HG02973 (cell line): ENCODE data around the gene STX17.

Experiments
- ATAC-seq: cut with Tn5 transposase; IDR thresholded peaks from one replicate; pipeline ENCODE4 v1.9.1; 2021; ENCODE audit warnings: moderate library complexity; ENCODE audit not compliant: unreplicated experiment

STX17 gene

GRCh38 chr9:99905833-99906402, 536 bp upstream of the STX17 start:
- ATAC-seq, result no peak

- no peak for ATAC-seq
These were observed 716 bp downstream of the STX17 start for GRCh38 chr9:99907208-99907532.

GRCh38 chr9:99911600-99911999, 5.1 kb downstream of the STX17 start:
- no peak for ATAC-seq

DNA sequence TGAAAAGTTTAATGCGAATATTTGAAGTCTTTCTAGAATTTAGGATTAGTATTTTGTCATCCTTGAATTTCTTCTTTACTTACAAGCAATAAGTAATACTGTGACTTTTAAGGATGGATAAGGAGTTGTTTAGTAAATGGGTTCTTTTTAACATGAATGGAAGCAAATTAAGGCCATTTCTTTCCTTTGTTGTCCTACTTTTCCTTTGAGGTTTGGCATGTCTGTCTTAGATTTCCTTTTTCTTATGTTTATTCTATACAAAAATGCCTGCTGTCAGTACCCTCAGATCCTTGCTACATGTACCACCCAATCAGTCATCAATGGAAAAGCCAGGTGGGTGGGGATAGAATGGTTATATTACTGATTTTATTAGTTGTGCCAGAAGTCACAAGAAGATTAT, 10.2 kb downstream of the STX17 start:
- ATAC-seq, result no peak

GRCh38 chr9:99918134-99918533, 11.7 kb downstream of the STX17 start:
- no peak for ATAC-seq

GRCh38 chr9:99919930-99920329, 13.5 kb downstream of the STX17 start:
- ATAC-seq, result no peak

DNA sequence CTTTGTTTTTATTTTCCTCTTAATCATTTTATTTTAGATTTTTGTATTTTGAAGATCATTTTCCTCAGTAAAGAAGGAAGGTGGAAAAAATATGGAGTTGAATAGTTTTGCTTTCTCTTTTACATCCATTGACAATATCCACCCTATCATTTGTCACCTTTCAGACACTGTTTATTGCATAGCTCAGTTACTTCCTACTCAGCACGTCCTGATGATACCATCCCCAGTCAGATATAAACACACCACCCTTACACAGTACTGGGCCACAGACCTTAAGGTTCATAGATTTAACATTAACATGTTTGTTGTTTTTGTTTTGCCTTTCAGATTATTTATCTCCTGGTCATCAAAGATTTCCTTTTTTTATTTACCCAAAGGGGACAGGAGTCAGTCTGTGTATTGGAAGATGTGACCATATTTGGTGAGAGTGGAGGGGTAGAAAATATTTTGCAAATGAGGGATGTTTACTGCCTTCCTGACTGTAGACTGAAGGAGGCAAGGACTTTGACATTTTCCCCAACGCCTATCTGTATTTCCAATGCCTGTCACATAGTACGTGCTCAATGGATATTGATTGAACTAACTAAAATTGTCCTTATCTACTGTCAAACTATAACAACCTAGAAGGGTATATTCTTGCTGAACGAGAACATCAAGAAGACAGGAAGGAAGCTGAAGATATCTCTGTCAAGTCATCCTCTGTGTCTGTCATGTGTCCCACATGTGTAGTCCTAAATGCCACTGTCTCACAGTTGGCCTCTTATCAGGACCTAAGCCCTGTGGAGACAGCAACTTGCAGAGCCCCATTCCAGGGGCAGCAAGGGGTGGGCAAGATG, 15.6 kb downstream of the STX17 start:
- no peak for ATAC-seq

GRCh38 chr9:99922711-99923030, 16.2 kb downstream of the STX17 start:
- ATAC-seq, result no peak

DNA sequence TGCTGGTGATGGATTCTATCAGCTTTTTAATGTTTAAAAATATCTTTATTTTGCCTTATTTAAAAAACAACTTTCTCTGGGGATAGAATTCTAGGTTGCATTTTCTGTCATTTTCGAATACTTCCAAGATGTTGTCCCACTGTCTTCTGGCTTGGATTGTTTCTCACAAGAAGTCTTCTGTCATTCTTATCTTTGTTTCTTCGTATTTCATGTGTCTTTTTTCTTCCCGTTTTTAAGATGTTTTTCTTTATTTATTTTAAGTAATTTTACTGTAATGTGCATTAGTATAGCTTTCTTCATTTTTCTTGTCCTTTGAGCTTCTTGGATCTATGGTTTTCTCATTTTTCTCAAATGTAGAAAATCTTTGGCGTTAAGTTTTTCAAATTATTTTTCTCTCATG, 19.1 kb downstream of the STX17 start:
- ATAC-seq, result no peak

- no peak for ATAC-seq
These were observed 23.2 kb downstream of the STX17 start for GRCh38 chr9:99929652-99930051.

GRCh38 chr9:99931155-99931840, 24.8 kb downstream of the STX17 start:
- ATAC-seq, result no peak

- no peak for ATAC-seq
These were observed 30.6 kb downstream of the STX17 start for GRCh38 chr9:99936947-99937587.

DNA sequence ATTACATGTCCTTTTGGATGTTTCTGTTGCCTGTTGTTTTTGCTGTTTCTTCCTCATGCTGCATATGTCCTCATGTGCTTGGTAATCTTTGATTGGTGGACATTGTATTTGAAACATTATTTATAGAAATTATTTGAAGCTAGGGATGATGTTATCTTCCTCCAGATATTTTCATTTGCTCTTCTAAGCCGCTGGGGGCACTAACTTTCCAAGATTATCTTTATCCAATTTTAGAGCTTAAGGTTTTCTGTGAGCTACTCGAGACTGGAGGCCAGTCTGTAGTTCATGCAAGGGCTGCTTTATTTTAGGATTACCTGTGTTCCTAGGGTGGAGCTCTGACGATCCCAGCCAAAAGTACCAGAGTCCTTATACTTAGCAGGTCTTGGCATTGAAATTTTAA, 40.9 kb downstream of the STX17 start:
- ATAC-seq, result no peak

GRCh38 chr9:99948482-99948881, 42.0 kb downstream of the STX17 start:
- no peak for ATAC-seq

GRCh38 chr9:99948896-99949295, 42.4 kb downstream of the STX17 start:
- no peak for ATAC-seq

- no peak for ATAC-seq
These were observed 47.5 kb downstream of the STX17 start for GRCh38 chr9:99953861-99954507.

GRCh38 chr9:99954819-99955218, 48.4 kb downstream of the STX17 start:
- ATAC-seq, result no peak

GRCh38 chr9:99955606-99956005, 49.2 kb downstream of the STX17 start:
- no peak for ATAC-seq

DNA sequence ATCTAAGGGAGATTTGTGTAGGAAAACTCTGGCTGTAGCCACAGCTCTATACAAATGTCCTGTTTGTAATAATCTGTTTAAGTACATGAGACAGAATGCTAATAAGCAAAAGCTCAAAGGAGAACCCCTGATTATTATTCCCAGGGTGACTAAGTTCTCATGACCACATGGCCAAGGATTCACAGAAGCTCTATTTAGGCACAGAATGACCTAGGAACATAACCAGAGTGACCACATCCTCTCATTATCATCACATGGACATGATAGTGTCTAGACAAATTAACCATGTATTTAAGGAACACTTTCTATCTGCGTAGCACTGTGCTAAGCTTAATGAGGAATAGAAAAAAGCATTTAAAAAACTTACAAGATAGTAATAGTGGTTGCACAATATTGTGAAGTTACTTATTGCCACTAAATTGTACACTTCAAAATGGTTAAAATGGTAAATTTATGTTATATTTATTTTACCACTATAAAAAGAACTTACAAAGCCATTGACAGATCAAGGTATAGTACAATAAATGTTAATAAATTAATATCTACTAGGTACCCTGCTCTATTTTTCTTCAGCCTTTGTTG, 56.3 kb downstream of the STX17 start:
- ATAC-seq, result no peak

DNA sequence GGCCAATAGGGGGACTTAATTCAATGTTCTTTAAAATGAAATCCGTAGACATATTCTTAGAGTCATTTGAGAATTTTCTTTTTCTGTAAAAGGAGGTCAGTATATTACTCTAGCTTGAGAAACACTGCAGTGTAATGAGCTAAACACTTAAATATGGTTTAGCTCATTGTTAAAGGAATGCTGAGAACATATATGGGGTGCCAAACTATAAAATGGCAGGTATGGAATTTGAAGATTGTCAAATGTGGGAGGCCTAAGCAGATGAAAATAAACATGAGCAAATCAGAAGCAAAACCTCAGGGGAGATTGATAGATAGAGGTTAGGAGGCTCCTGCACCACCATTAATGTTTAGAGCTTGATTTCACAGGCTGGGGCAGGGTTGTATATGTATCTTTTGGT, 57.9 kb downstream of the STX17 start:
- no peak for ATAC-seq

GRCh38 chr9:99966001-99966400, 59.5 kb downstream of the STX17 start:
- no peak for ATAC-seq
